Measurements from ENCODE around the gene EYA2. TPM values are rescaled to one million over a fixed set of nuclear protein-coding genes. Genes with fewer than 3 reads are reported as not detected.

EYA2 gene
- polyA plus RNA-seq, 3 donors = 0.04 to 0.16 TPM; not detected in 1

- no peaks in the 10 kb centered on the region for H3K9me3 ChIP-seq (replicated peaks in 1 of 2; ENCODE audit: control insufficient read depth in 1 of 2, insufficient read depth in 1 of 2, low read length in 2 of 2)
- no peaks in the 10 kb centered on the region for H3K27me3 ChIP-seq (ENCODE audit: control insufficient read depth in 2 of 2, insufficient read depth in 2 of 2, low read length in 2 of 2)
- H3K4me3 Mint-ChIP-seq = no peak overlapping the region
- TF ChIP-seq CTCF (IDR thresholded peaks at IDR 0.05) = no peak
- no peak overlapping the region for H3K4me2 ChIP-seq (replicated peaks; ENCODE audit: extremely low read depth, low read length, poor library complexity, severe bottlenecking)
- no CpG with 5 or more reads among the region's 5 CpGs for WGBS (ENCODE audit: insufficient coverage)
- H3K27ac Mint-ChIP-seq = no peak overlapping the region
- peaks cover 0 to 3% (median 0%) of the 10 kb centered on the region in 7 donors for H3K9me3 Mint-ChIP-seq
- DNase-seq = no peak
- H3K36me3 ChIP-seq (replicated peaks in 1 of 2; ENCODE audit: control insufficient read depth in 1 of 2, insufficient read depth in 2 of 2, low read length in 2 of 2) = no peaks in the 10 kb centered on the region
- intact Hi-C loops (cut with micrococcal nuclease) = no loop called here
- no peaks in the 10 kb centered on the region for H3K4me1 ChIP-seq (ENCODE audit: control insufficient read depth in 1 of 2, insufficient read depth in 2 of 2, low read length in 2 of 2)
- H3K27ac ChIP-seq (ENCODE audit: low read depth in 1 of 2, low read length in 2 of 2) = no peak overlapping the region
- no peaks in the 10 kb centered on the region for H3K36me3 Mint-ChIP-seq
- H2AFZ ChIP-seq (ENCODE audit: insufficient read depth, low read depth, low read length, poor library complexity, severe bottlenecking) = no peak overlapping the region
- H3K27me3 Mint-ChIP-seq (ENCODE audit: low read depth in 3 of 3) = peaks cover 9 to 13% (median 11%) of the 10 kb centered on the region in 3 donors
- no peaks in the 10 kb centered on the region for H3K79me2 ChIP-seq (ENCODE audit: insufficient read depth, low read length)
- no peak overlapping the region for H3K9ac ChIP-seq (ENCODE audit: insufficient read depth, low read length, poor library complexity, severe bottlenecking)
- no peaks in the 10 kb centered on the region for H3K4me1 Mint-ChIP-seq
- H3K4me3 ChIP-seq (replicated peaks in 1 of 3; ENCODE audit: low read depth in 2 of 3, low read length in 3 of 3) = no peak overlapping the region
- H4K20me1 ChIP-seq (ENCODE audit: insufficient read depth, low read length) = no peaks in the 10 kb centered on the region
Observed at GRCh38 chr20:46905364-46906125, 10.9 kb downstream of the EYA2 start.

- no peaks in the 10 kb centered on the region for H3K27me3 ChIP-seq (ENCODE audit: control insufficient read depth in 2 of 2, insufficient read depth in 2 of 2, low read length in 2 of 2)
Observed at GRCh38 chr20:46913329-46914044, 18.8 kb downstream of the EYA2 start.

More at GRCh38 chr20:46913329-46914044, 18.8 kb downstream of the EYA2 start:
- Histone ChIP-seq H3K9me3 (replicated peaks in 1 of 2; ENCODE audit: control insufficient read depth in 1 of 2, insufficient read depth in 1 of 2, low read length in 2 of 2) (peaks cover 0 to 3% of the 10 kb centered on the region in 2 donors), H3K4me2 (replicated peaks; ENCODE audit: extremely low read depth, low read length, poor library complexity, severe bottlenecking) (no peak overlapping the region), H3K79me2 (ENCODE audit: insufficient read depth, low read length) (no peaks in the 10 kb centered on the region), H3K4me3 (replicated peaks in 1 of 3; ENCODE audit: low read depth in 2 of 3, low read length in 3 of 3) (no peak overlapping the region), H3K9ac (ENCODE audit: insufficient read depth, low read length, poor library complexity, severe bottlenecking) (no peak overlapping the region), H3K4me1 (ENCODE audit: control insufficient read depth in 1 of 2, insufficient read depth in 2 of 2, low read length in 2 of 2) (no peaks in the 10 kb centered on the region), H3K27ac (ENCODE audit: low read depth in 1 of 2, low read length in 2 of 2) (no peak overlapping the region), H2AFZ (ENCODE audit: insufficient read depth, low read depth, low read length, poor library complexity, severe bottlenecking) (no peak overlapping the region), H4K20me1 (ENCODE audit: insufficient read depth, low read length) (no peaks in the 10 kb centered on the region), H3K36me3 (replicated peaks in 1 of 2; ENCODE audit: control insufficient read depth in 1 of 2, insufficient read depth in 2 of 2, low read length in 2 of 2) (no peaks in the 10 kb centered on the region)
- WGBS (ENCODE audit: insufficient coverage) = 92% methylated on average over 3 of the region's 5 CpGs
- no peak for DNase-seq
- Mint-ChIP-seq H3K27ac (peak overlapping the region in 1 of 7 donors; percentile 10), H3K36me3 (no peaks in the 10 kb centered on the region), H3K9me3 (peaks cover 0 to 13% (median 3%) of the 10 kb centered on the region in 7 donors), H3K4me1 (no peaks in the 10 kb centered on the region), H3K27me3 (ENCODE audit: low read depth in 3 of 3) (peaks cover 5 to 10% (median 10%) of the 10 kb centered on the region in 3 donors), H3K4me3 (no peak overlapping the region)
- intact Hi-C loops (cut with micrococcal nuclease) = no loop called here
- TF ChIP-seq CTCF (IDR thresholded peaks at IDR 0.05) = no peak

Data from CD14-positive monocyte (primary cell).